Large intestine (tissue), 3 donors: ENCODE results near the gene CCDC68. TPM values are rescaled to one million over a fixed set of nuclear protein-coding genes. Genes with fewer than 3 reads are reported as not detected.
"Not testable (repeated sequence)": the region's sequence is repeated elsewhere in the genome, so short reads cannot be mapped to it uniquely, and the experiment has no call there.

Experiments used
- DNase-seq, 2 donors: peaks; one replicate each; pipeline versions ENCODE4 v3.0.0 to v3.0.0-alpha.2; 2013
- H3K27ac ChIP-seq: one replicate; pipeline ENCODE4 v1.5.1; 2013; ENCODE audit warnings: low read length
- H3K27me3 ChIP-seq: 2 replicates; pipeline ENCODE4 v1.6.1; 2013; ENCODE audit warnings: low read length; ENCODE audit not compliant: control insufficient read depth, insufficient read depth
- H3K36me3 ChIP-seq: 2 replicates; pipeline ENCODE4 v1.6.1; 2013; ENCODE audit warnings: low read length; ENCODE audit not compliant: control insufficient read depth, insufficient read depth
- H3K4me1 ChIP-seq: one replicate; pipeline ENCODE4 v1.6.1; 2013; ENCODE audit warnings: low read length; ENCODE audit not compliant: control insufficient read depth, insufficient read depth
- H3K4me3 ChIP-seq: one replicate; pipeline ENCODE4 v1.5.1; 2013; ENCODE audit warnings: low read length
- H3K9me3 ChIP-seq: one replicate; pipeline ENCODE4 v1.6.1; 2013; ENCODE audit warnings: mild to moderate bottlenecking, low read depth, low read length, moderate library complexity; ENCODE audit not compliant: control insufficient read depth
- WGBS: methylation state at CpG from one replicate; pipeline ENCODE4 v1.1.5; 2013; ENCODE audit warnings: low lambda C conversion rate; ENCODE audit not compliant: insufficient coverage; 5-methylcytosine and 5-hydroxymethylcytosine counted together
- polyA plus RNA-seq: library from polyadenylated mRNA; unstranded; fragments of 120-200 nt; gene quantifications from one replicate; pipeline ENCODE4 v1.2.1, GENCODE V29; 2013

Gene CCDC68
- polyA plus RNA-seq, 1 donor: 46.3 TPM

GRCh38 chr18:54859667-54860421, 99.4 kb downstream of the CCDC68 start:
- H3K9me3 ChIP-seq: no peaks in the 10 kb centered on the region
- no peak overlapping the region for H3K27ac ChIP-seq
- H3K36me3 ChIP-seq: no peaks in the 10 kb centered on the region
- WGBS: 67% methylated on average over 4 of the region's 9 CpGs
- no peaks in the 10 kb centered on the region for H3K27me3 ChIP-seq
- DNase-seq: no peak
- H3K4me1 ChIP-seq: peaks cover 4% of the 10 kb centered on the region
- H3K4me3 ChIP-seq: no peak overlapping the region

DNA sequence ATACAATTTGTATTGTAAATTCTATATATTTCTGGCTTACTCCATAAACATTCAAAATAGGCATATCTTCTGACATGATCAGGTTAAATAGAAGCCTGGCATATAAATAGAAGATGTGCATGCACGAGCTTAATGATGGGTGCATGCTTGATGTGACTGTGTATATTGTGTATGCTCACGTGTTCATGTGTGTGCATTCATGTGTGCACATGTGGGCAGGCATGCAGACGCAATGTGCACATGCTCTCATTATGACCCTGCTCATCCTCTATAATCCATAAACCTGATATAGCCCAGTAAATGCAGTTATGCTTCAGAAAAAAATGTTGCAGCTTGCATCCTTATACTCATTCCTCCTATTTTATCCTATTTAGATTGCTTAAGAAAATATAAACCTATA, 101.8 kb downstream of the CCDC68 start:
- Histone ChIP-seq H3K4me1 (peaks cover 4% of the 10 kb centered on the region), H3K27me3 (no peaks in the 10 kb centered on the region), H3K9me3 (no peaks in the 10 kb centered on the region), H3K36me3 (no peaks in the 10 kb centered on the region), H3K4me3 (no peak overlapping the region), H3K27ac (no peak overlapping the region)
- no CpG with 5 or more reads among the region's 3 CpGs for WGBS
- DNase-seq: no peak

DNA sequence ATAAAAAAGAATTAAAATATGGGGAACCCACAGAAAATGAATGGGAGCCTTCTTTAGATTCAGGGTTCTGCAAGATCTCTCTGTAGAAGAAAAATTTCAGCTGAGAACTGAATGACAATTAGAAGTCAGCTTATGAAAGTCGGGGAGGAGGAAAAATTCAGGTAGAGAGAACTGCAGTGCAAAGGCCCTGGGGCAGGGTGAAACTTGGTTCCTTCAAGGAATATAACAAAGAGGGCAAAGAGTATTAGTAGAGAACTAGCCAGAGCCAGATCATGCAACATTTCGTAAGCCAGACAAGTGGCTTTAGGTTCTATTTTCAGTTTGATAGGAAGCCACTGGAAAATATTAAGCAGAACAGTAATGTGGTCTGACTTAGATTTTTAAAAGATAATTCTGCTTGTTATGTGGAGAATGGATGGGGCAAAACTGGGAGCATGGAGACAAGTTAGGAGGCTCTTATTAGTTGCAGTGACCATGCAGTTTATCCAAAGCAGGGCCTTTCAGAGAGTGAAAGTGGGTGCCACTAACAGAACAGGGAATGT, 103.1 kb downstream of the CCDC68 start:
- H3K4me1 ChIP-seq: peaks cover 4% of the 10 kb centered on the region
- H3K27ac ChIP-seq: no peak overlapping the region
- H3K4me3 ChIP-seq: no peak overlapping the region
- H3K9me3 ChIP-seq: no peaks in the 10 kb centered on the region
- H3K36me3 ChIP-seq: no peaks in the 10 kb centered on the region
- no peak for DNase-seq
- no peaks in the 10 kb centered on the region for H3K27me3 ChIP-seq
- WGBS: 50% methylated on average over 2 of the region's 2 CpGs

GRCh38 chr18:54855050-54855449, 104.2 kb downstream of the CCDC68 start:
- not testable (repeated sequence) for DNase-seq, H3K4me1 ChIP-seq, H3K9me3 ChIP-seq, H3K27me3 ChIP-seq, H3K36me3 ChIP-seq, H3K27ac ChIP-seq, H3K4me3 ChIP-seq
- WGBS: 100% methylated on average over 1 of the region's 3 CpGs

- WGBS: 70% methylated on average over 2 of the region's 6 CpGs
- Histone ChIP-seq H3K9me3 (no peaks in the 10 kb centered on the region), H3K4me1 (peaks cover 4% of the 10 kb centered on the region), H3K27me3 (no peaks in the 10 kb centered on the region), H3K4me3 (no peak overlapping the region), H3K27ac (no peak overlapping the region), H3K36me3 (no peaks in the 10 kb centered on the region)
- DNase-seq: no peak
These were observed 106.2 kb downstream of the CCDC68 start for GRCh38 chr18:54852780-54853675.

Other genes with a start within 250 kb of the CCDC68 start
- 9.6 TPM for gene RAB27B, start 131.0 kb downstream of the CCDC68 start, polyA plus RNA-seq